Gastroesophageal sphincter (tissue), 4 donors: ENCODE results near the gene RNASE9. TPM values are rescaled to one million over a fixed set of nuclear protein-coding genes. Genes with fewer than 3 reads are reported as not detected.
"Not testable (repeated sequence)": the region's sequence is repeated elsewhere in the genome, so short reads cannot be mapped to it uniquely, and the experiment has no call there.

Source experiments
- ATAC-seq: fragments of 150-250 bp; one replicate; pipeline ENCODE4 v1.9.1; 2016; ENCODE audit warnings: mild to moderate bottlenecking, moderate library complexity
- H3K27ac ChIP-seq, 4 donors: fragments of 200-600 bp; sonication (generic) in 3 of 4; 1 replicate in 3 of 4; 2 replicates in 1 of 4; pipeline ENCODE4 v1.5.1; 2016 to 2019
- H3K27me3 ChIP-seq: fragments of 200-600 bp; sonication (generic); one replicate; pipeline ENCODE4 v1.5.1; 2019
- H3K36me3 ChIP-seq, 2 donors: fragments of 200-600 bp; sonication (generic); one replicate each; pipeline ENCODE4 v1.5.1; 2019; ENCODE audit warnings: control low read depth in 1 of 2
- H3K4me1 ChIP-seq, 3 donors: fragments of 200-600 bp; sonication (generic); 1 replicate in 2 of 3; 2 replicates in 1 of 3; pipeline ENCODE4 v1.5.1; 2016 to 2019; ENCODE audit warnings: control low read depth in 2 of 3
- H3K4me3 ChIP-seq, 2 donors: fragments of 200-600 bp; sonication (generic); one replicate each; pipeline ENCODE4 v1.5.1; 2019; ENCODE audit warnings: mild to moderate bottlenecking in 1 of 2, moderate library complexity in 1 of 2
- H3K9me3 ChIP-seq, 3 donors: fragments of 200-600 bp; sonication (generic); one replicate each; pipeline ENCODE4 v1.5.1; 2017 to 2019; ENCODE audit warnings: control low read depth in 2 of 3
- CTCF ChIP-seq, 4 experiments: fragments of 200-600 bp in 2 of 4; fragments of 450-650 bp in 2 of 4; sonication (generic) in 1 of 4; IDR thresholded peaks; one replicate each; pipeline ENCODE4 v1.5.1; 2017 to 2019; ENCODE audit warnings: antibody characterized with exemption in 4 of 4, mild to moderate bottlenecking in 2 of 4, moderate library complexity in 2 of 4
- EP300 ChIP-seq: sonication (generic); formaldehyde crosslinking; IDR thresholded peaks from one replicate; pipeline ENCODE4 v1.6.1; 2017; ENCODE audit warnings: antibody characterized with exemption, mild to moderate bottlenecking
- POLR2A ChIP-seq, 2 donors: fragments of 450-650 bp; IDR thresholded peaks; one replicate each; pipeline ENCODE4 v1.6.1; 2017; ENCODE audit warnings: antibody characterized with exemption in 2 of 2, mild to moderate bottlenecking in 2 of 2, moderate library complexity in 1 of 2
- POLR2AphosphoS5 ChIP-seq: sonication (generic); formaldehyde crosslinking; IDR thresholded peaks from one replicate; pipeline ENCODE4 v1.6.1; 2017; ENCODE audit warnings: antibody characterized with exemption
- WGBS, 2 donors: methylation state at CpG; one replicate each; pipeline ENCODE4 v1.1.5; 2018; ENCODE audit warnings: low coverage in 1 of 2; 5-methylcytosine and 5-hydroxymethylcytosine counted together
- total RNA-seq, 4 donors: library from RNA; depleted of rRNA; stranded (reverse); fragments of >200 nt; gene quantifications; one replicate each; pipeline ENCODE4 v1.1.0, GENCODE V29; 2016

The RNASE9 gene
- total RNA-seq, 4 donors from 2014 or later = 0.15 TPM; not detected in 3

- TF ChIP-seq POLR2AphosphoS5 (no peak), POLR2A (IDR thresholded peaks at IDR 0.05) (no peak), CTCF (IDR thresholded peaks at IDR 0.05) (no peak), EP300 (no peak)
- H3K27ac ChIP-seq = no peak overlapping the region
- no peak overlapping the region for H3K4me3 ChIP-seq
- H3K9me3 ChIP-seq = no peaks in the 10 kb centered on the region
- H3K36me3 ChIP-seq = no peaks in the 10 kb centered on the region
- ATAC-seq = no peak
- no peaks in the 10 kb centered on the region for H3K4me1 ChIP-seq
- no peaks in the 10 kb centered on the region for H3K27me3 ChIP-seq
- WGBS, 2 donors = 50 to 90% methylated on average over 2 of the region's 9 CpGs
These were observed 41.7 kb upstream of the RNASE9 start for GRCh38 chr14:20602583-20602982.

DNA sequence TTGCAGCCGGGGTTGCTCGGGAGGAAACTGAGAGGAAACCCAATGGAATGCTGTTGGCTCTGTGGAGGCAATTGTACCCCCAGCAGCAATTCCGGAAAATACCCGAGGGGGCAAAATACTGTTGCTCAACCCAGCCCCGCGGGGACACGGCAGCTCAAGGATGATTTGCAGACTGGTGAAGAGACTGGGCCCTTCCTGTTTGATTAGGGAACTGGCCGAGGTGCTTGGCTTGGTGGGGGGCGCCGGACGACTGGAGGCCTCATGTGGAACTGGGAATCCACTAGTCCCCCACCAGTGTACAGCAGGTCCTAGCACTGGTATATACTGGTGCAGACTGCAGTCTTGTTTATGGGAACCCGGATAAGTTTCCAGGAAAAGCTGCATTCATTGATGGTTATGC is 40.7 kb upstream of the RNASE9 start:
- Histone ChIP-seq H3K36me3 (no peaks in the 10 kb centered on the region), H3K4me1 (no peaks in the 10 kb centered on the region), H3K9me3 (no peaks in the 10 kb centered on the region), H3K27ac (no peak overlapping the region), H3K4me3 (no peak overlapping the region), H3K27me3 (no peaks in the 10 kb centered on the region)
- TF ChIP-seq EP300 = no peak
- no peak for TF ChIP-seq POLR2A (IDR thresholded peaks at IDR 0.05)
- no peak for TF ChIP-seq CTCF (IDR thresholded peaks at IDR 0.05)
- TF ChIP-seq POLR2AphosphoS5 = no peak
- no peak for ATAC-seq
- 67 to 77% methylated on average over 1 to 11 of the region's 12 CpGs for WGBS, 2 donors

DNA sequence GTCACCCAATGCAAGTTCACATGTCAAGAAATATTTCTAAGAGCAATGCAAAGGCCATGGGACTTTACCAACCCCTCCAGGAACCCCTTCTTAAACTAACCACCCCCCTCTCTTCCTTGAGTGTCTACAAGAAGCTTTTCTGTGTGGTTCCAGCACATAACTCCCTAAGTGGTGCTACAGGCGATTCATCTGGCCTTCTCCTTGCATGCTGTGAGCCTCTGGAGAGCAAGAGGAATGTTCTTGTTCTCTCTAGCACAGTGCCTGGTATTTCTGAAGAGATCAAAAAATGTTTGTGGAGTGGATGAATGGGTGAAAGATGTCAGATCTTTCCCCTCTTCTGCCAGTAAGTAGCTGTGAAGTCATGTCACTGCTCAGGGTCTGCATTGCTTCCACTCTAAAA is 36.3 kb upstream of the RNASE9 start:
- Histone ChIP-seq H3K27ac (no peak overlapping the region), H3K4me1 (no peaks in the 10 kb centered on the region), H3K36me3 (no peaks in the 10 kb centered on the region), H3K4me3 (no peak overlapping the region), H3K9me3 (no peaks in the 10 kb centered on the region), H3K27me3 (no peaks in the 10 kb centered on the region)
- TF ChIP-seq POLR2AphosphoS5 (no peak), POLR2A (IDR thresholded peaks at IDR 0.05) (no peak), EP300 (no peak)
- 75% methylated on average over 1 of the region's 1 CpG; no CpG with 5 or more reads in 1 of the 2 donors for WGBS, 2 donors
- no peak for ATAC-seq

- not testable (repeated sequence) for H3K4me3 ChIP-seq, H3K9me3 ChIP-seq, H3K27me3 ChIP-seq, H3K4me1 ChIP-seq, H3K27ac ChIP-seq, H3K36me3 ChIP-seq, ATAC-seq
- 100% methylated on average over 3 of the region's 3 CpGs; no CpG with 5 or more reads in 1 of the 2 donors for WGBS, 2 donors
These were observed 34.9 kb upstream of the RNASE9 start for GRCh38 chr14:20595726-20596125.

DNA sequence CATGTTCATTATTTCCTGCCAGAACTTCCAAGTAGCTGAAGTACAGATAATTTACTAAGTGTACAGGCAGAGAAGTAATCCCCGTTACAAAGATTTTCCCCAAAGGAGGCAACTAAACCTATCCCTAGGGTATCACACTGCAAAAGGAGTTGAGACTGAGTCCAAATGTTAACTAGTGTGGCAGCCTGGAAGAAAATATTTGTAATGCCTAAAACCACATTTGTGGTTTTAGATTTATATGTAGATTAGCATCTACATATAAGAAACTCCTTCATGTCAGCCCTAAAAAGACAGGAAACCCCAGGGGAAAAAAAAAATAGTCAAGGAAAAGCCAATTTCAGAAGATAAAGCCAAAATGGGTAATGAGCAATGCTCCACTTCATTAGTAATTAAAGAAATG is 31.7 kb upstream of the RNASE9 start:
- no peaks in the 10 kb centered on the region for H3K36me3 ChIP-seq
- no peaks in the 10 kb centered on the region for H3K9me3 ChIP-seq
- no peaks in the 10 kb centered on the region for H3K4me1 ChIP-seq
- H3K4me3 ChIP-seq = no peak overlapping the region
- 27 to 78% methylated on average over 1 of the region's 1 CpG for WGBS, 2 donors
- TF ChIP-seq POLR2A (IDR thresholded peaks at IDR 0.05) (no peak), CTCF (IDR thresholded peaks at IDR 0.05) (no peak), EP300 (no peak), POLR2AphosphoS5 (no peak)
- no peak for ATAC-seq
- peaks cover 5% of the 10 kb centered on the region for H3K27me3 ChIP-seq
- no peak overlapping the region for H3K27ac ChIP-seq

DNA sequence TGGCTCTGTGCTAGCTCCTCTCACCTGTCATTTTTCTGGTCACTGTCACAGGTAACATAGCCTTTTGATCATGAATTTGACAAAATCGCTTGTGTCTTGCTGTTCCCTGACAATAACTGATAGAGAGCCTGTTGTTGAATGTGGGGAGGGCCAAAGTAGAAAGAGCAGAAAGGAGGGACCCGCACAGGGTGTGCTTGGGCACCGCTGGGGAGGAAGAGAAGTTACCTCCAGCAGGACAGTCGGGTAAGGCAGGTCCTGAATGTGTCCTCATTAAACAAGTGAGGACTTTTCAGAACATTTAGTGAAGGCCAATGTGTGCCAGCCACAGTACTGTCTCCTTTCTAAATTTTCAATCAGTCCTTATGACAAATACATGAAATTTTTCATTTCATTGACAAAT is 30.4 kb upstream of the RNASE9 start, which contains the start of gene RNASE12:
Gene RNASE12, minus strand, starts transcription at position 142 of the 400 bp plus-strand sequence. CDS start 653 bp downstream, outside the sequence.
- Histone ChIP-seq H3K4me1 (no peaks in the 10 kb centered on the region), H3K36me3 (no peaks in the 10 kb centered on the region), H3K4me3 (no peak within 1 kb of the TSS), H3K9me3 (no peaks in the 10 kb centered on the region), H3K27ac (no peak within 1 kb of the TSS), H3K27me3 (peaks cover 9% of the 10 kb centered on the region)
- TF ChIP-seq EP300 (no peak), CTCF (IDR thresholded peaks at IDR 0.05) (no peak), POLR2AphosphoS5 (no peak), POLR2A (IDR thresholded peaks at IDR 0.05) (no peak)
- ATAC-seq = no peak
- 60 to 78% methylated on average over 1 of the region's 4 CpGs for WGBS, 2 donors
